ENCODE measurements around the gene MAD1L1. TPM values are rescaled to one million over a fixed set of nuclear protein-coding genes. Genes with fewer than 3 reads are reported as not detected.

MAD1L1 gene
- total RNA-seq, 1 donor from 2014 or later: 32.7 TPM

- H3K9me3 Mint-ChIP-seq (ENCODE audit: unreplicated experiment): no peaks in the 10 kb centered on the region
- H3K27me3 Mint-ChIP-seq (ENCODE audit: unreplicated experiment): no peaks in the 10 kb centered on the region
- H3K36me3 Mint-ChIP-seq (ENCODE audit: unreplicated experiment): peaks cover 5% of the 10 kb centered on the region
- no peak for DNase-seq (ENCODE audit: extremely low spot score, unreplicated experiment)
- H3K4me1 Mint-ChIP-seq (ENCODE audit: unreplicated experiment): peaks cover 11% of the 10 kb centered on the region
- H3K27ac Mint-ChIP-seq (ENCODE audit: unreplicated experiment): no peak overlapping the region
- TF ChIP-seq, protein P1, sequence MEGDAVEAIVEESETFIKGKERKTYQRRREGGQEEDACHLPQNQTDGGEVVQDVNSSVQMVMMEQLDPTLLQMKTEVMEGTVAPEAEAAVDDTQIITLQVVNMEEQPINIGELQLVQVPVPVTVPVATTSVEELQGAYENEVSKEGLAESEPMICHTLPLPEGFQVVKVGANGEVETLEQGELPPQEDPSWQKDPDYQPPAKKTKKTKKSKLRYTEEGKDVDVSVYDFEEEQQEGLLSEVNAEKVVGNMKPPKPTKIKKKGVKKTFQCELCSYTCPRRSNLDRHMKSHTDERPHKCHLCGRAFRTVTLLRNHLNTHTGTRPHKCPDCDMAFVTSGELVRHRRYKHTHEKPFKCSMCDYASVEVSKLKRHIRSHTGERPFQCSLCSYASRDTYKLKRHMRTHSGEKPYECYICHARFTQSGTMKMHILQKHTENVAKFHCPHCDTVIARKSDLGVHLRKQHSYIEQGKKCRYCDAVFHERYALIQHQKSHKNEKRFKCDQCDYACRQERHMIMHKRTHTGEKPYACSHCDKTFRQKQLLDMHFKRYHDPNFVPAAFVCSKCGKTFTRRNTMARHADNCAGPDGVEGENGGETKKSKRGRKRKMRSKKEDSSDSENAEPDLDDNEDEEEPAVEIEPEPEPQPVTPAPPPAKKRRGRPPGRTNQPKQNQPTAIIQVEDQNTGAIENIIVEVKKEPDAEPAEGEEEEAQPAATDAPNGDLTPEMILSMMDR (IDR thresholded peaks at IDR 0.05): no peak
- H3K4me3 Mint-ChIP-seq (ENCODE audit: unreplicated experiment): no peak overlapping the region
Measured at GRCh38 chr7:2120841-2121830, 111.6 kb downstream of the MAD1L1 start.

- TF ChIP-seq, protein P1 (IDR thresholded peaks at IDR 0.05): no peak
- Mint-ChIP-seq H3K27me3 (ENCODE audit: unreplicated experiment) (no peaks in the 10 kb centered on the region), H3K27ac (ENCODE audit: unreplicated experiment) (no peak overlapping the region), H3K36me3 (ENCODE audit: unreplicated experiment) (peaks cover 3% of the 10 kb centered on the region), H3K4me3 (ENCODE audit: unreplicated experiment) (no peak overlapping the region), H3K4me1 (ENCODE audit: unreplicated experiment) (peaks cover 16% of the 10 kb centered on the region), H3K9me3 (ENCODE audit: unreplicated experiment) (no peaks in the 10 kb centered on the region)
- no peak for DNase-seq (ENCODE audit: extremely low spot score, unreplicated experiment)
Measured at GRCh38 chr7:2120251-2120660, 112.5 kb downstream of the MAD1L1 start.

DNA sequence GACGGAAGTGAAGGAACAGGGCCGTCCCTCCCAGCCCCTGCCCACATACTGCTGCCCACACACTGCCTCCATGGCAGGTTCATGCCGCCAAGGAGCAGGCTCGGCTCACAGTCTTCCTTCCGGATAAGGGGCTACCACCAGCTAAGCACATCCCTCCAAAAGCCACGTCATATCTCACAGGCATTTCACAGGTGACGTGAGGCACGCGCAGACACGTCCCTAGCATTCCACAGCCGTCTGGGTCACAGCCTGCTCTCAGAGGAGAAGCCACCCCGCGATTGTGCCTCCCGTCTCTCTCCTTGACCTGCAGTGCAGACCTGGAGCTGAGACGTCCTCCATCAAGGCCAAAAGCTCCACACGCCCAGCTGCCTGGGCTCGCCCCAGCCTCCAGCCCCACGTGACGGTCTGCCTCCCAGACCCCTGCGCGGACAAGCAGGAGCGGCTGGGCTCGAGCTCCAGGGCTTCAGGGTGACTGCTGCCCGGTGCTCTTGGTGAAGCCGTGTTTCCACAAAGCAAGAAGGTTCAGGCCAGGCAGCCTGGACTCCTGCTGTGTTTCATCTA lies 114.0 kb downstream of the MAD1L1 start:
- Mint-ChIP-seq H3K9me3 (ENCODE audit: unreplicated experiment) (no peaks in the 10 kb centered on the region), H3K27me3 (ENCODE audit: unreplicated experiment) (no peaks in the 10 kb centered on the region), H3K27ac (ENCODE audit: unreplicated experiment) (no peak overlapping the region), H3K4me3 (ENCODE audit: unreplicated experiment) (no peak overlapping the region), H3K4me1 (ENCODE audit: unreplicated experiment) (peaks cover 29% of the 10 kb centered on the region), H3K36me3 (ENCODE audit: unreplicated experiment) (peaks cover 4% of the 10 kb centered on the region)
- TF ChIP-seq, protein P1 (IDR thresholded peaks at IDR 0.05): no peak
- no peak for DNase-seq (ENCODE audit: extremely low spot score, unreplicated experiment)

- H3K36me3 Mint-ChIP-seq (ENCODE audit: unreplicated experiment): peaks cover 4% of the 10 kb centered on the region
- peaks cover 32% of the 10 kb centered on the region for H3K4me1 Mint-ChIP-seq (ENCODE audit: unreplicated experiment)
- H3K9me3 Mint-ChIP-seq (ENCODE audit: unreplicated experiment): no peaks in the 10 kb centered on the region
- no peak for DNase-seq (ENCODE audit: extremely low spot score, unreplicated experiment)
- TF ChIP-seq, protein P1 (IDR thresholded peaks at IDR 0.05): no peak
- no peak overlapping the region for H3K4me3 Mint-ChIP-seq (ENCODE audit: unreplicated experiment)
- no peaks in the 10 kb centered on the region for H3K27me3 Mint-ChIP-seq (ENCODE audit: unreplicated experiment)
- H3K27ac Mint-ChIP-seq (ENCODE audit: unreplicated experiment): no peak overlapping the region
Measured at GRCh38 chr7:2118056-2118455, 114.7 kb downstream of the MAD1L1 start.

GRCh38 chr7:2117646-2118045 lies 115.1 kb downstream of the MAD1L1 start:
- Mint-ChIP-seq H3K4me3 (ENCODE audit: unreplicated experiment) (no peak overlapping the region), H3K36me3 (ENCODE audit: unreplicated experiment) (peaks cover 6% of the 10 kb centered on the region), H3K27ac (ENCODE audit: unreplicated experiment) (no peak overlapping the region), H3K9me3 (ENCODE audit: unreplicated experiment) (no peaks in the 10 kb centered on the region), H3K4me1 (ENCODE audit: unreplicated experiment) (peaks cover 36% of the 10 kb centered on the region), H3K27me3 (ENCODE audit: unreplicated experiment) (no peaks in the 10 kb centered on the region)
- DNase-seq (ENCODE audit: extremely low spot score, unreplicated experiment): no peak
- TF ChIP-seq, protein P1 (IDR thresholded peaks at IDR 0.05): no peak

All from osteocyte (in vitro differentiated cells).